Measurements from ENCODE around the gene ZNF608.

Gene ZNF608

DNA sequence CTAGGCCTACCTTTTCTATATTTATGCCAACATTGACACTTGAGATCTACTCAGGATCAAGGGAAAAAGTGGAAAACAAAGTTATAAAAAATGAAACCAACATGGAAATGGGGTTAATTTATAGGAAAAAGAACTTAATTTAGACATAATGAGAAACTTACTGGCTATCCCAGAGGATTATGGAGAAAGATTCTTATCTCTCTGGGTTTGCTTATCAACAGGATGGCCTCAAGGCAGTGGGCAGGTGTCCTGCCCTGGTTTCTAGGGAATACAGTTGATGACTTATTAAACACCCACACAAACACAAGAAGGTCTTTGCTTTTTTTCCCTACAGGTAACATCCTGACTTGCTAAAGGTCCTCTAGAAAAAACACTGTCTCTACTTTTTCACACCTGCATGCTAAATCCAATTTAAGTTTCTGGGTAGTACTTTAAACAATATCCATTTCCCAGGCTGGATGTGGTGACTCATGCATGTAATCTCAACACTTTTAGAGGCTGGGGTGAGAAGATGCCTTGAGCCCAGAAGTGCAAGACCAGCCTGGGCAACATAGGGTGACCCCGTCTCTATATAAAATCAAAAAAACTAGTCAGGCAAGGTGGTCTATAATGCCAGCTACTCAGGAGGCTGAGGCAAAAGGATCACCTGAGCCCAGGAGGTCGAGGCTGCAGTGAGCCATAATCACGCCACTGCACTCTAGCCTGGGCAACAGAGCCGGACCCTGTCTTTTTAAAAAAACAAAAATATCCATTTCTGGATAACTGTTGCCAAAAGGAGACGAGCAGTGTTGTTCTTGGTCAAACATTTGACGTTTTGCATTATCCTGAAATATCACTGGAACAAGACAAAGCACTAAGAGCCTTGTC lies 6.6 kb upstream of the ZNF608 start:
- no peak for DNase-seq

- no peak for DNase-seq
Measured at GRCh38 chr5:124751031-124751430, 4.6 kb upstream of the ZNF608 start.

GRCh38 chr5:124748687-124749594 lies 2.5 kb upstream of the ZNF608 start:
- peak; percentile 12 for DNase-seq

DNA sequence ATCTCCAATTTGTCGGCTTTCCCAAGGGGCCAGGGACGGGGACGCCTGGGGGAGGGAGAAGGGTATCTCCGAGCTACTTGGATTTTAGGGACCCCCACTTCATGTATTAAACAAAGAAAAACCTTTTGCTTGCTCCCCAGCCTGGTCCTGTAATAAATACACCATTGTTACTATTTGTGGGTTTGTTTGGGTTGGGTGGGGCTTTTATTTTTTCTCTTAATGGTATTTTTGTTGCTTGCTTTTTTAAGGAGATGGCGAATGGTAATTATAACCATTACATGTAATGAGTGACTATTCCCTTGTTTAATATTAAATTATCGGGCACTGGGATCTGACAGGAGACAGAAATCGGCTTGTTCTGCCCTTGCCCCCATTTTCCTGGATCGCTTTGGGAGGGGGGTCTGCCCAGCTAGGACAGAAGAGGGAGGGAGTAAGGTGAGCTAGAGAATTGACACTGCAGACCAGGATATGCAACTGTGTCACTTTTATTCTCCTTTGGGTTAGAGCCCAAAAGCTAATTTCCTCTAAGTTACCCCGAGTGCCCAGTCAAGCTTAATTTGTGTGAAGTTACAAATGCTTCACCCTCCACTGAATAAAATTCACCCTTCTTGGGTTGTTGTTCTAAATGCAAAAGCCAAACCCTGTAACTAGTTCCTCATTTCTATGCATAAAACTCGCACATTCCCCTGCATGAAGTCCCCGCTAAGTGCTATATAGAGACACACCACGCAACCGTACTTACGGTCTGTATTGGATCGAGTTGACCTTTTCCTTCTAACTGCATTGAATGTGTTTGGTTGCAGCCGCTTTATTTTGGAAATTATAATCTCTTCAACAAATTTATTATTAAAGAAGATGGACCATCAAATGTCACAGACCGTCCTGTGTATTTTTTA lies 1.6 kb upstream of the ZNF608 start:
- DNase-seq = no peak

DNA sequence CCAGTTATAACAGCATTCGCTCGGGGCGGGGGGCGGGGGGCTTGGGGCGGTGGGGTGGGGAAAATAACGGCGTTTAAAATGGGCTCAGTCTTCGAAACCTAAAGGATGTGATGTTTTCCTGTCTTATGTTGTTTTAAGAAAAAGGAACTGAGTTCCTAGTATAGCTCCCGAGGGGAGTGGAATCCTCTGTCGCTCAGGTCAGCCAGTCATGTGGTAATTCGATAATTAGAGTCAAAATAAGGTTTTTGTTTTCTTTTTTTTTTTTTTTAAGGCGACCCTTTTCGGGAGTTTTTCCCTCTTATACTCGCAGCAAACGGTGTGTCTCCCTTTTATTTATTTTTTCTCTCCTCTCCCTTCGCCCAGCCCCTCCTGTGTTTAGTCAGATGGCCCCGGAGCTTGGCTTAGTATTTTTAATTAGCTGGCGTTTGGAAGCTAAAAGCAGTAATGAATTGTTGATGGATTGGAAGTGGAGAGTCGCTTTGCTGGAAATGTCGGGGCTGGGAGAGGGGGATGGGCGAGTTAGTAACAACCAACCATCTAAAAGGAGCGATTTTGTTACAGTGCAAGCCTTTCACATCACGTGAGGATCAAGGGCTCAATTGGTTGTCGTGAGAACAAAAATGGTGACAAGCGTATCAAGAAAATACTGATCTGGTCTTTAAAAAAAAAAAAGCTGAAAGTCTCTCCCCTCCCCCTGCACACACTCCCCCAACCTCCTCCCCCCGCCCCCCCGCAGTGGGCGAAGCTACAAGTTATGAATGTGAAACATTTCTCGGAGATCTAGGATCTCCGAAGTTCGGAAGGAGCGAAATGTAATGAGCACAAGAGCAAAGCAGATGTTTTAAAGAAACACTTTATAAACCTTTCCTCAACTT lies 714 bp upstream of the ZNF608 start:
- no peak for DNase-seq

GRCh38 chr5:124745007-124745927 lies 1.2 kb downstream of the ZNF608 start:
- DNase-seq = no peak

DNA sequence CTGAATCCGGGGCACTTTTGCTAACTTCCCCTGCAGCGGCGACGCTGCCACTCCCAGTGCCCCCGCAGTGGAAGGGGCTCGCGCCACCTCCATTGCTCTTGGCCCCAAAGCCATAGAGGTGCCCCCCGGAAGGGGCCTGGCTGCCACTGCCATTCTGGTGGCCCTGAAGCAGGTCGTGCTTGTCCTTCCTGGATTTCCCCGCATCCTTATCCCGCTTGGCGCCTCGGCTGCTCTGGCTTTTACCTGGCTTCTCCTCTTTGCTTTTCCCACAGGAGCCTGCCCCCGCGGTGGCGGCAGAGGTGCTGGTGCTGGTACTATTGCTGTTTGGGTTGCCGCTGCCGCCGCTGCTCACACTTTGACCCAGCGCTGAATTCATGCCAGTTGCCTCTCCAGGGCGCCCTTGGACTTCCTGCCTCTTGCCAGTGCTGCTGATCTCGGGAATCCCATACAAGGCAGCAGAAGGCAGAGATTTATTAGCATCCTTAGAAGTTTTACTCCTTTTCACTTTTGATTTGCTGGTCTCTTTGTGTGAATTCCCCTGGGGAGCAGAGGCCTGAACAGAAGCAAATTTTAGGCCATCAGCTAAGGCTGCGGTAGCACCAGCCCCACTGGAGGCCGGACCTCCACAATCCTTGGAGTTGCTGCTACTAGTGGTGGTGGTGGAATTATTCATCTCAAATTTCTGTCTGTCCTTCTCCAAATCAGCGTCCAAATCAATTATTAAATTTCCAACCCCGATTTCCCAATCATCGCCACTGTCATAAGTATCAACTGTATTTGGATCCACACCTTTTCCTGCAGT lies 2.1 kb downstream of the ZNF608 start:
- no peak for DNase-seq

DNA sequence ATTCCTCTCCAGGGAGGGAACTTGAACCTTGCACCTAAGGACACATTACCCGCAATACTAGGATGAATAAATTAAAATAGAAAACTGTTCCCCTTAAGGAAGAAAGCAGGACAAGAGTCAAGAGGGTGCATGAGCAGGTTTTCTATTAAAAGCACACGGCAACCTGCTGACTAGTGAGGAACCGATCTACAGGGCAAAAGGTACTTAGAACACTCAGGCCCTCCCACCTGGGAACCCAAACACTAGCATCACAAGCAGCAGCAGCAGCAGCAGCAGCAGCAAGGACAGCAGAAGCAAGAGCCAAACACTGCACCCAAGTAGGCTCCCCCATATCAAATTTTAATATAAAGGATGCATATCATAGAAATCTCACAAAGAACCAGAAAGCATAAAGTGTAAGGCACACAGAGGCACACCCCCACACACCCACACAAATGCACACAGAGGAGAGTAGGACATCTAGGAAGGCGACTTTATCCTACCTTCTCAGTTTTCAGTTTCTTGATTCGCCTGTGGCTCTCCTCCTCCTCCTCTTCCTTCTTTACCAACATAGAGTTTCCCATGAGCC lies 2.8 kb downstream of the ZNF608 start:
- DNase-seq = no peak

GRCh38 chr5:124742983-124743601 lies 3.3 kb downstream of the ZNF608 start:
- no peak for DNase-seq

DNA sequence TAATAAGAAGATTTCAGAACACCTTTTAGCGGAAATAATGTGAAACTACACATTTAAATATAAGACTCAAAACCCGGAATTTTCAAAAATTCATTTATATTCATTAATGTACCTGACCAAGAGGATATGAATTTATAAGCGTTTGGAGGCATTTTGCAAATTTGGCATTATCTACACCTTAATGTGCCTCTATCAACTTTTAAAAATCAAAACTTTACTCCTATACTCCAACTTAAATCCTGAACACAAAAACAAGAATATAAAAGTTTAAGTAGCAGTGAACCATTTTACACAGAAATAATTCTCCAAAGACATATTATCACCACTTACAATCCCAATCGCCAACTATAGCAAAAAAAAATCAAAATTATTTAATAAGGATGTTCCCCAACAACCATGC lies 3.9 kb downstream of the ZNF608 start:
- no peak for DNase-seq

GRCh38 chr5:124741711-124742496 lies 4.5 kb downstream of the ZNF608 start:
- DNase-seq = no peak

- DNase-seq = no peak
Measured at GRCh38 chr5:124740991-124741583, 5.4 kb downstream of the ZNF608 start.

- DNase-seq = no peak
Measured at GRCh38 chr5:124740071-124740470, 6.4 kb downstream of the ZNF608 start.

DNA sequence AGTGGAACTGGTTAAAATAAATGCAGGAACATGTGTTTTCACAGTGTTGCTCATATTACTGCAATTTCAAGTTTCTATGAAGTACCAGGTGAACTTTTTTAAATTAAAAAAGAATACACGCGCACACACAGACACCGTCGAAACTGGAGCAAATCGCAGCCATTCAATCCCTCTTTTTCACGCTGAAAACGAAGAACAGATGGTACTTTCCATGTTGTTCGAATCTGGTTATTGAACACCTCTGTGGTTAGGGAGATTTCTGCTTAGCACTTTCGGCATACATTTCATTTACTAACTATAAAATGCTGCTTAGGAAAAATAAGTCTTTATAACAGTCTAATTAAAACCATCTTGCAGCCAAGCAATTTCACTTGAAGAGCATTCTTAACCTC lies 6.8 kb downstream of the ZNF608 start:
- no peak for DNase-seq

GRCh38 chr5:124738681-124739633 lies 7.5 kb downstream of the ZNF608 start:
- no peak for DNase-seq

DNA sequence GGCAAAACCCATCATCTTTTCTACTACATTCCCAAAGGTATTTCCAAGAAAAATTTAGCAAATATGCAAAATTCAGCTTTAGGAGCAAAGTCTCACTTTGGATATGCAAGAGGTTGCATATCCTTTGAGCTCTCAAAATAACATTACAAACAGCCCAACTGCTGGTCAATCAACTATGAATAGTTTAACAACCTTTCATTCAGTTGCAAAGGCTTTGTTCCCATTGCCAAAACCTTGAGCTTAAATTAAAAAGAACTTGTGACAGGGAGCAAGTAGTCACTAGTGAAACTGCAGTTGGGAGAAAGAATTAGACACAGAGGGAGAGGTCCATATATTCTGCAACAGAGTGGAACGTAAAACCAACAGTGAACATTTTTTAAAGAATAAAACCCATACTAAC lies 8.8 kb downstream of the ZNF608 start:
- no peak for DNase-seq

DNA sequence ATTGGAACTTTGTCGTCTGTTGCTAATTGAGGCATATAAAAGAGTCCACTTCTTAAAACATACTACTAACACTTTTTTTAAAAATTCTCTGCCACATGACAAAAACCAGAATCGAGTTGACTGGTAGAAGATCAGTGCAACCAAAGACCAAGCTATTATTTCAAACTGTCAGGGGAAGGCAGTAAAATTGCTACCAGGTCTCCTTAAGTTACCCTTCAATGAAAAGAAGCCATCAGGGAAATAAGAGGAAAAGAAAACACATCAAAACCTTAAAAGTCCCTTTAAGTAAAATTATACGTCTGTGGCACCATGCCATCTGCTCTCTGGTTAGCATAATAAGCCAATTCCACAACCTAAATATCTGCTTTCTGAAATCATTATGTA lies 9.6 kb downstream of the ZNF608 start:
- DNase-seq = no peak

All from stimulated activated CD4-positive, alpha-beta T cell treated with anti-CD3 and anti-CD28 coated beads, Interleukin-15, amount 100 ng/mL, for 24 hours (primary cell).